Esophagus squamous epithelium (tissue), 4 donors: Measurements from ENCODE around the gene SLBP.

Experiments used
- CTCF ChIP-seq, 6 experiments: fragments of 450-650 bp in 4 of 6; fragments of 200-600 bp in 2 of 6; sonication (generic) in 2 of 6; IDR thresholded peaks; one replicate each; pipeline ENCODE4 v1.5.1; 2016 to 2019; ENCODE audit warnings: antibody characterized with exemption in 6 of 6, mild to moderate bottlenecking in 4 of 6, moderate library complexity in 4 of 6
- POLR2A ChIP-seq, 4 donors: fragments of 450-650 bp; IDR thresholded peaks; one replicate each; pipeline ENCODE4 v1.6.1; 2017; ENCODE audit warnings: antibody characterized with exemption in 4 of 4, mild to moderate bottlenecking in 4 of 4, moderate library complexity in 3 of 4

- no peak for TF ChIP-seq CTCF (IDR thresholded peaks at IDR 0.05)
- TF ChIP-seq POLR2A (IDR thresholded peaks at IDR 0.05) = no peak
These were observed 37.3 kb upstream of the SLBP start for GRCh38 chr4:1749370-1749769.
